HG03196 (cell line): ENCODE measurements around the gene FBXO44.

Experiments used
- ATAC-seq: cut with Tn5 transposase; IDR thresholded peaks from one replicate; pipeline ENCODE4 v1.9.1; 2021; ENCODE audit not compliant: unreplicated experiment

Gene FBXO44

DNA sequence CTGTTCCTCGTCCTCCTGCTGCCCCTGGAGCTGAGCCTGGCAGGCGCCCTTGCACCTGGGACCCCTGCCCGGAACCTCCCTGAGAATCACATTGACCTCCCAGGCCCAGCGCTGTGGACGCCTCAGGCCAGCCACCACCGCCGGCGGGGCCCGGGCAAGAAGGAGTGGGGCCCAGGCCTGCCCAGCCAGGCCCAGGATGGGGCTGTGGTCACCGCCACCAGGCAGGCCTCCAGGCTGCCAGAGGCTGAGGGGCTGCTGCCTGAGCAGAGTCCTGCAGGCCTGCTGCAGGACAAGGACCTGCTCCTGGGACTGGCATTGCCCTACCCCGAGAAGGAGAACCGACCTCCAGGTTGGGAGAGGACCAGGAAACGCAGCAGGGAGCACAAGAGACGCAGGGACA, 51.6 kb downstream of the FBXO44 start:
- ATAC-seq, result no peak

- ATAC-seq, result no peak
Measured at GRCh38 chr1:11707621-11708276, 53.1 kb downstream of the FBXO44 start.

- ATAC-seq, result no peak
Measured at GRCh38 chr1:11708554-11709350, 54.1 kb downstream of the FBXO44 start.

GRCh38 chr1:11711490-11711889, 56.8 kb downstream of the FBXO44 start:
- ATAC-seq, result no peak

- no peak for ATAC-seq
Measured at GRCh38 chr1:11712285-11712684, 57.6 kb downstream of the FBXO44 start.
